ENCODE results near the gene PLXNA3. TPM values are rescaled to one million over a fixed set of nuclear protein-coding genes. Genes with fewer than 3 reads are reported as not detected.

The PLXNA3 gene
- total RNA-seq, 2 donors from 2014 or later: 52.6 to 68.8 TPM

DNA sequence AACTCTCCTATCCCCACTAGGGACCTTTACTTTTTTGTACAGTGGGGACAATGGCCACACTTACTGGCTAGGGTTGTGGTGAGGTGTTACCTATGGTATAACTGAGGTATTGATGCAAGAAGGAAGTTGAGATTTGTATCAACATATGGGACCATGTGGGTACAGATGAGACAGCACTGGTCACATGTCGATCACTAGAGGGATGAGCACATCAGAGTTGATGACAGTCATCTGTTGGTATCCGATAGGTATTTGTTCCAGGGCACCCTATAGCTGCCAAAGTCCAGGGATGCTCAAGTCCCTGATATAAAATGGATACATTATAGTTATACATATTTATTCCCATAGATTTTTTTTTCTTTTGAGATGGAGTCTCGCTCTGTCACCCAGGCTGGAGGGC is 44.9 kb downstream of the PLXNA3 start:
- Histone ChIP-seq H3K9me3 (ENCODE audit: control insufficient read depth, low read length) (no peaks in the 10 kb centered on the region), H3K4me3 (ENCODE audit: low read length) (no peak overlapping the region), H3K27ac (ENCODE audit: low read depth, low read length) (no peak overlapping the region), H3K9ac (ENCODE audit: extremely low read depth, low read length, poor library complexity, severe bottlenecking) (no peak overlapping the region), H3K36me3 (ENCODE audit: control insufficient read depth, insufficient read depth, low read length) (peaks cover 3% of the 10 kb centered on the region), H3K4me1 (ENCODE audit: control insufficient read depth, insufficient read depth, low read length) (no peaks in the 10 kb centered on the region), H3K27me3 (ENCODE audit: control insufficient read depth, insufficient read depth, low read length, poor library complexity, severe bottlenecking) (no peaks in the 10 kb centered on the region)
- TF ChIP-seq, protein P1, sequence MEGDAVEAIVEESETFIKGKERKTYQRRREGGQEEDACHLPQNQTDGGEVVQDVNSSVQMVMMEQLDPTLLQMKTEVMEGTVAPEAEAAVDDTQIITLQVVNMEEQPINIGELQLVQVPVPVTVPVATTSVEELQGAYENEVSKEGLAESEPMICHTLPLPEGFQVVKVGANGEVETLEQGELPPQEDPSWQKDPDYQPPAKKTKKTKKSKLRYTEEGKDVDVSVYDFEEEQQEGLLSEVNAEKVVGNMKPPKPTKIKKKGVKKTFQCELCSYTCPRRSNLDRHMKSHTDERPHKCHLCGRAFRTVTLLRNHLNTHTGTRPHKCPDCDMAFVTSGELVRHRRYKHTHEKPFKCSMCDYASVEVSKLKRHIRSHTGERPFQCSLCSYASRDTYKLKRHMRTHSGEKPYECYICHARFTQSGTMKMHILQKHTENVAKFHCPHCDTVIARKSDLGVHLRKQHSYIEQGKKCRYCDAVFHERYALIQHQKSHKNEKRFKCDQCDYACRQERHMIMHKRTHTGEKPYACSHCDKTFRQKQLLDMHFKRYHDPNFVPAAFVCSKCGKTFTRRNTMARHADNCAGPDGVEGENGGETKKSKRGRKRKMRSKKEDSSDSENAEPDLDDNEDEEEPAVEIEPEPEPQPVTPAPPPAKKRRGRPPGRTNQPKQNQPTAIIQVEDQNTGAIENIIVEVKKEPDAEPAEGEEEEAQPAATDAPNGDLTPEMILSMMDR (conservative IDR thresholded peaks at IDR 0.05): no peak
- Mint-ChIP-seq H3K4me1 (no peaks in the 10 kb centered on the region), H3K4me3 (no peak overlapping the region), H3K36me3 (ENCODE audit: low read depth) (peaks cover 13% of the 10 kb centered on the region), H3K27ac (no peak overlapping the region), H3K27me3 (ENCODE audit: insufficient read depth) (peaks cover 2% of the 10 kb centered on the region), H3K9me3 (peaks cover 56% of the 10 kb centered on the region)
- WGBS, 2 experiments (ENCODE audit: insufficient coverage in 1 of 2, insufficient read length in 1 of 2): 97 to 100% methylated on average over 1 to 3 of the region's 3 CpGs
- no peak for DNase-seq

DNA sequence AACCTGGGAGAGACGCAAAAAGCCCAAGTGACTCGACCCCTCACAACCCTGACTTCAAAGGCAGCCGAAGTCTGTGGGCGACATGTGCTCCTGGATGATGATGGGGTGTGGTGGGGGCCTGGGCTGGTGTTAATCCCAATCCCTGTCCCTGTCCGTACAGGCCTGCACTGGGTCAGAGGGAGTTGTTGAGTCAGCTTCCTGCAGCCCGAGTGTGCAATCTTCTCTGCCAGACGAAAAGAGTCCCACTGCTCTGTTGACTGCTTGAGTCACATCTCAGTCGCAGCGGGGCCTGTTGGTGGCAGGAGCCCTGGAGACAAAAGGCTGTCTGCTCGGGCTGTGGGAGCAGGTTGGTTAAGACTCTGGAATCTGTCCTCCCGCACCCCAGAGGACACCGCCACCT is 47.7 kb downstream of the PLXNA3 start:
- no peaks in the 10 kb centered on the region for H3K4me1 Mint-ChIP-seq
- H3K9me3 ChIP-seq (ENCODE audit: control insufficient read depth, low read length): peaks cover 3% of the 10 kb centered on the region
- no peaks in the 10 kb centered on the region for H3K4me1 ChIP-seq (ENCODE audit: control insufficient read depth, insufficient read depth, low read length)
- WGBS, 2 experiments (ENCODE audit: insufficient coverage in 1 of 2, insufficient read length in 1 of 2): 92 to 100% methylated on average over 3 to 12 of the region's 12 CpGs
- H3K27ac Mint-ChIP-seq: no peak overlapping the region
- peaks cover 12% of the 10 kb centered on the region for H3K36me3 ChIP-seq (ENCODE audit: control insufficient read depth, insufficient read depth, low read length)
- no peak for DNase-seq
- H3K9me3 Mint-ChIP-seq: peaks cover 66% of the 10 kb centered on the region
- H3K27me3 ChIP-seq (ENCODE audit: control insufficient read depth, insufficient read depth, low read length, poor library complexity, severe bottlenecking): no peaks in the 10 kb centered on the region
- TF ChIP-seq, protein P1 (conservative IDR thresholded peaks at IDR 0.05): no peak
- H3K4me3 Mint-ChIP-seq: no peak overlapping the region
- no peak overlapping the region for H3K4me3 ChIP-seq (ENCODE audit: low read length)
- H3K9ac ChIP-seq (ENCODE audit: extremely low read depth, low read length, poor library complexity, severe bottlenecking): no peak overlapping the region
- peaks cover 28% of the 10 kb centered on the region for H3K36me3 Mint-ChIP-seq (ENCODE audit: low read depth)
- no peak overlapping the region for H3K27ac ChIP-seq (ENCODE audit: low read depth, low read length)
- H3K27me3 Mint-ChIP-seq (ENCODE audit: insufficient read depth): peaks cover 2% of the 10 kb centered on the region

DNA sequence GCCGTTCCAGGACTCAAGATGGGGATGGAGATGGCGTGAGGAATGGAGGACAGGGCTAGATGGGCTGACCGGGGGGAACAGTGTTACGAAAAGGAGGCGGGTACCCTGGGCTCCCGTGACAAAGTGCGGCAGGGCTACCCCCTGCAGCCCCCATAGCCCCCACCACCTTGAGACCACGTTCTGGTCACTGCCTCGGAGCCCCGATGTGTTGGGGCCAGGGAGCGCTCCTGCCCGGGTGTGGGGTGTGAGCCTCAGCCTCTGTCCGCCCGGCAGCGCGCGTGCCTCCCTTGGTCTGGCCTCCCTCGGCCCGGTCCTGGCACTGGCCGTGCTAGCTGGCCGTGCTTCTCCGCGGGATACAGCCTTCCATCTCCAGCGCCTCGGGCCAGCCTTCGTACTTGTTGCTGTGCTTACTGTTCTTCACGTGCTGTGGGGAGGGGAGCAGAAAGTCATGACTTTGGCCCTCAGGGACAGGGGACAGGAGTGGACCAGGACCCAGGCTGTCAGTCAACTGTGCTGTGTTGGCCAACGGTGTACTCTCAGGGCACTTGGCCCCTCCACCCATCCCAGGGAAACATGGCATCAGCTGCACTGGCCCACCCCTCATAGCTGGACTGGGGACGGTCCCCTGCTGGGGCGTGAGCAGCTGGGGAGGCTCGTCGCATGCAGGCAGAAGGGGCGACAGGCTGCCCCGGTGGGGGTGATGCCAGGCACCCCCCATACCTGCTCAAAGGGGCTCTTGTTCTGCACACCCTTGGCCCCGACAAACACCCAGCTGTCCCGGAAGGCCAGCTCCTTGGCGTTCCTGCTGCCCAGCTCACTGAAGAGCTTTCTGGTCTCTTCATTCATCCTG is 48.6 kb downstream of the PLXNA3 start:
- H3K9ac ChIP-seq (ENCODE audit: extremely low read depth, low read length, poor library complexity, severe bottlenecking): no peak overlapping the region
- peaks cover 32% of the 10 kb centered on the region for H3K36me3 Mint-ChIP-seq (ENCODE audit: low read depth)
- H3K27me3 Mint-ChIP-seq (ENCODE audit: insufficient read depth): no peaks in the 10 kb centered on the region
- no peak overlapping the region for H3K27ac Mint-ChIP-seq
- WGBS, 2 experiments (ENCODE audit: insufficient coverage in 1 of 2, insufficient read length in 1 of 2): 95 to 97% methylated on average over 10 to 33 of the region's 37 CpGs
- H3K9me3 ChIP-seq (ENCODE audit: control insufficient read depth, low read length): peaks cover 3% of the 10 kb centered on the region
- H3K27ac ChIP-seq (ENCODE audit: low read depth, low read length): no peak overlapping the region
- H3K36me3 ChIP-seq (ENCODE audit: control insufficient read depth, insufficient read depth, low read length): peaks cover 12% of the 10 kb centered on the region
- no peak for DNase-seq
- no peaks in the 10 kb centered on the region for H3K27me3 ChIP-seq (ENCODE audit: control insufficient read depth, insufficient read depth, low read length, poor library complexity, severe bottlenecking)
- H3K4me3 ChIP-seq (ENCODE audit: low read length): no peak overlapping the region
- H3K4me1 Mint-ChIP-seq: no peaks in the 10 kb centered on the region
- no peaks in the 10 kb centered on the region for H3K4me1 ChIP-seq (ENCODE audit: control insufficient read depth, insufficient read depth, low read length)
- H3K4me3 Mint-ChIP-seq: no peak overlapping the region
- H3K9me3 Mint-ChIP-seq: peaks cover 66% of the 10 kb centered on the region
- TF ChIP-seq, protein P1 (conservative IDR thresholded peaks at IDR 0.05): no peak

All from endodermal cell (in vitro differentiated cells).